GM20000 (cell line): Measurements from ENCODE around the gene SLC25A53.
"Not testable (repeated sequence)": the region's sequence is repeated elsewhere in the genome, so short reads cannot be mapped to it uniquely, and the experiment has no call there.

ENCODE experiments used
- DNase-seq: peaks from one replicate; pipeline ENCODE4 v3.0.0; 2012; ENCODE audit warnings: low spot score
- TF ChIP-seq, protein P1 (sequence below): IDR thresholded peaks from 2 replicates; pipeline ENCODE4 v1.5.1; 2012; ENCODE audit warnings: mild to moderate bottlenecking, control low read depth; ENCODE audit errors: extremely low read depth, missing control alignments

SLC25A53 gene

DNA sequence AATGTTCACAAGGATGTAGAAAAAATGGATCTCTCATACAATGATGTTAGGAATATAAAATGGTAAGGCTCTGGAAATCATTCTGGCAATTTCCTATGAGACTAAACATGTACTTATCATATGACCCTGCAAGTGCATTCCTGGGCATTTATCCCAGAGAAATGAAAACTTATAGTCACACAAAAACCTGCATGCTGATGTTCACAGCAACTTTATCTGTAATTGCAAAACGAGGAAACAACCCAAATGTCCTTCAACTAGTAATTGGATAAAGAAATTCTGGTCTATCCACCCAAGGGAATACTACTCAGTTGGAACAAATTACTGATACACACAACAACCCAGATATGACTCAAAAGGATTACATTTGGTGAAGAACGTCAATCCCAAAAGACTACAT lies 30.0 kb downstream of the SLC25A53 start:
- no peak for DNase-seq
- TF ChIP-seq, protein P1, sequence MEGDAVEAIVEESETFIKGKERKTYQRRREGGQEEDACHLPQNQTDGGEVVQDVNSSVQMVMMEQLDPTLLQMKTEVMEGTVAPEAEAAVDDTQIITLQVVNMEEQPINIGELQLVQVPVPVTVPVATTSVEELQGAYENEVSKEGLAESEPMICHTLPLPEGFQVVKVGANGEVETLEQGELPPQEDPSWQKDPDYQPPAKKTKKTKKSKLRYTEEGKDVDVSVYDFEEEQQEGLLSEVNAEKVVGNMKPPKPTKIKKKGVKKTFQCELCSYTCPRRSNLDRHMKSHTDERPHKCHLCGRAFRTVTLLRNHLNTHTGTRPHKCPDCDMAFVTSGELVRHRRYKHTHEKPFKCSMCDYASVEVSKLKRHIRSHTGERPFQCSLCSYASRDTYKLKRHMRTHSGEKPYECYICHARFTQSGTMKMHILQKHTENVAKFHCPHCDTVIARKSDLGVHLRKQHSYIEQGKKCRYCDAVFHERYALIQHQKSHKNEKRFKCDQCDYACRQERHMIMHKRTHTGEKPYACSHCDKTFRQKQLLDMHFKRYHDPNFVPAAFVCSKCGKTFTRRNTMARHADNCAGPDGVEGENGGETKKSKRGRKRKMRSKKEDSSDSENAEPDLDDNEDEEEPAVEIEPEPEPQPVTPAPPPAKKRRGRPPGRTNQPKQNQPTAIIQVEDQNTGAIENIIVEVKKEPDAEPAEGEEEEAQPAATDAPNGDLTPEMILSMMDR: no peak

DNA sequence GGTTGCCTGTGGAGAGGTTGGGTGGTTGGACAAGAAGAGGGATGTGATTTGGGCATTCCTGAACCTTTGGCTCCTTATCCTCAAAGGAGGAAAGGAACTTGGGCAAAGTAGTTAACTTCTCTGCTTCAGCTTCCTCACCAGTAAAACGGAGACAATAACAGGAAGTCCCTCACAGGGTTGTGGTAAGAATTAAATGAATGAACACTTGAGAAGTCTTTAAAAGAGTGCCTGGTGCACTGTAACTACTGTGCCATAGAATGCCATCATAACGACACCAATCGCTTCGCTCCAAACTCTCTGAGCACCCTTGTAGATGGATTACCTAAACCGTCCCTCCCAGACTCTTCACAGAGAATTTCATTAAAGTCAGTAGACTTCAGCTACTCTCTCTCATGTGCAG lies 34.0 kb downstream of the SLC25A53 start:
- DNase-seq: no peak
- TF ChIP-seq, protein P1: no peak

DNA sequence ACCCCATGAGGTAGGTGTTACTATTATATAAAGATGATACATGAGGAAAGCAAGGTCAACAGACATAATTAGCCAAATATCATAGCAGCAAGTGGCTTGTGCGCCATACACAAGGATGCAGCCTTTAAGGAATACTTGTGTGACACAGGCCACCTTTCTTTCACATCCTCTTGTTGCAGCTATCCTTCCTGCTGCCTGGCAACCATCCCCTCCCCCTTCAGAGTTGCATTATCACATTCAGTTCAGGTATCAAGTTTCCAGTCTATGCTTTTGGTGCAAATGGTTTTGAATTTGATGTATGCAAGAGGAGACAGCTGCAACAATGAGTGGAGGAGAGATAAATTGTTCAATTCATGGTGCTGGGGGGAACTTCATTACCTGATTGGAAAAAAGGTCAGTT lies 38.0 kb downstream of the SLC25A53 start:
- TF ChIP-seq, protein P1: no peak
- no peak for DNase-seq

DNA sequence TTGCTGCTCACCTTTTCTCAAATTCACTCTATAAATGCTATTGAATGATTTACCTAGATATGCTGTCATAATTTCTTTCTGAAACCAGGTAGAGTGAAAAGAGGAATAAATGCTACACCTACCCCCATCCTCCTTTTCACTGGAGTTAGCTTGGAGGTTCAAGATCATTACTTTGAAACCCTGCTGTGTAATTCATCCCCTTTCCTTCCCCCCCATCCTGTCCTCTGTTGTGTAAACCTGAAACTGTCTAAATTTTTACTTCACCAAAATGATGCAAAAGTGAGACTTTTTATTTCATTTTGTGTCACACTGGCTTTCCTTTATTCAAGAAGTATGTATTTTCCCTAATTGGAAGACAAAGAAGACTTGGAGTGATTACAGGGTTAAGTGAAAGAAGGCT lies 39.0 kb downstream of the SLC25A53 start:
- no peak for DNase-seq
- TF ChIP-seq, protein P1: no peak

DNA sequence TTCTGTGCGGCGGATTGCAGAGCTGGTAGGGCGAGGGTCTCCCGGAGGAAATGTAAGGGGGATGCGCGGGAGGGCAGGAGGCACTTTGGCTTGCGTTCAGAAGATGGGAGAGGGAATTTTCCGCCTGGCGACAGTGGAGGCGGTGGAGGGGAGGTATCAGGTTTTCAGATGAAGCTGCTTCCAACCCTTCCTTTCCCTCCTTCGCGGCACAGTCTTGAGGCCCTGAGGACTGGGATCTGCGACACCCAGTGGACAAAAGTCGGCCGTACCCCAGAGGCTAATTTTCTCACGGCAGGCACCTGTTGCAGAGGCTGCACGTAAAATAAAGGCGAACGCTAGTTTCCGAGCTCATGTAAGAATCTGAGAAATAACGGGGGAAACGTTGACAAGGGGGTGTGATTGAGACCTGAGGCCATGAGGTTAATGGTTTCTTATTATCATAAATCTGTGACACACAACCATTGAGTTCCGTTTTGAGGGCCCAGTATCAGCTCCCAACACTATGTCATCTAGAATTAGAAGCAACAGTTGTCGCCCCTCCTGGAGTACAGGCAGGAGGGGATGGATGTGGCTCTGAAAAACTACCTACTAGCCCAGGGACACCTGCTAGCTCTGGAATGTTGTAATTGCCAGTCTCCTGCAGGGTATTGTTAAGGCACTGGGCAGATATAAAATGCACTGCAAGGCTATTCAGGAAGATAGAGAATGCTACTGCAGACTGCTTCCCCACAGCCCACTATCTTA lies 43.4 kb downstream of the SLC25A53 start:
- TF ChIP-seq, protein P1: peak; percentile 32
- DNase-seq: peak; percentile 37

DNA sequence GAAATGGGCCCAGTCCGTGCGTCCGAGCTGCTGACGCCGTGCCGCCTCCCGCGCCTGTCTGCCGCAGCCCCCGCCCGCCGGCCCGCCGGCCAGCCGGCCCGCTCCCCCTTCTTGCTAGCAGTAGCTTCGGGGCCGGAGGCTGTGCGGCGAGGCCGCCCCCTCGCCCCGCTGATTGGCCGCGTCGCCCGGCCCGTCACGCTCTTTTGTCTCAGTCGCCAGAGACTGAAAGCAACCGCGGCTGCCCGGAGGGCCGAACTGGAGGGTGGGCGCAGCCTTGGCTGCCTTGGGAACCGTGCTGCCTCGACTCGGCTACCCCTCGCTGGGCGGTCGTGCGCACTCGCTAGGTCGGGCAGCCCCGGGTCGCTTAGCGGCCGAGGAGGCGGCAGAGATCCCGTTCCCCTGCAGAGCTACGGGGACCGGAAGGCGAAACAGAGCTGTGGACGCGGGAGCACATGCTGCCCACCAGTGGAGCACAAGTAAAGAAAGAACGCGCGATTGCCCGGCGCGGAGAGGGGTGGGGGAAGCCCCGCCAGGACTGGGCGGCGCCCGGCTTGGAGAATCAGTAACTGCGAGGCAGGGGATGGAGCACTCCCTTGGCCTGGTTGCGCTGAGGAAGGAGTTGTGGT lies 44.4 kb downstream of the SLC25A53 start, which contains the start of gene ZCCHC18:
Gene ZCCHC18, plus strand, starts transcription at position 198 of the 626 bp plus-strand sequence. CDS start 1,589 bp downstream, outside the sequence.
- peak; percentile 77 for DNase-seq
- TF ChIP-seq, protein P1: no peak

DNA sequence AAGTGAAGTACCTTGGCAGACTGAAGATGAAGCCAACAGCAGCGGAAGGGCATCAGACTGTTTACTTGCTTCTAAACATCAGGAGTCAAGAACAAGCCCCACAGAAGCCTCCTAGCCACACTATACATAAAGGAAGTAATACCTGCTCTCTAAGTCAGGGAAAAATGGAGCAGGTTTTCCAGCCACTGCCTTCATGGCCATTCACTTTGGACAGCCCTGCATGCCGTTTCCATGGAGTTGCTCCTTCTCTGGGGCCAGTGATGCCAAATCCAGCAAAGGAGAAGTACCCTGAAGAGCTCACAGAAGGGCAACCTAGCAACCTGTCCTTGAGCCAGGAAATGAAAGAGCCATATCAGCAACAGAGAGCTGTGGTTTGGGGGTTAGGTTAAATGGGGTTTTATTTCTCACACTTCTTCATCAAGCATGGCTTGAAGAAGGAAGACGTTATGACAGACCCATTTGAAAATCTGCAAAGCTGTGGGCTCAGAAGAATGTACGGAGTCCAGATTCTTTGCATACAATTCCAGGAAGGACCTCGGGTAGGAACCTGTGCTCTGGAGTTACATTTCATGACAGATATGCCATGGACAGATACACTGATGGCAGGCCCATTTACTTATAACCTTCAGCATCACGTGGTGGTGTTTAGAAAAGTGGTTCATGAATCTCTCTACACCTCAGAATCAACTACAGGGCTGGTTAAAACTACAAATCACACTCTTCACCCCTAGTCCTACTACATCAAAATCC lies 46.1 kb downstream of the SLC25A53 start:
- DNase-seq: not testable (repeated sequence)
